Panc1 (cell line): ENCODE measurements around the gene RRAS2. TPM values are rescaled to one million over a fixed set of nuclear protein-coding genes. Genes with fewer than 3 reads are reported as not detected.

Experiments used
- ATAC-seq: fragments of 200-7000 bp; cut with Tn5 transposase; 2 replicates; pipeline ENCODE4 v1.9.1; 2020; ENCODE audit warnings: mild to moderate bottlenecking, moderate library complexity
- BruUV-seq: library from RNA; stranded (reverse); fragments of 400-500 nt; replicated peaks from 2 replicates; lab custom pipeline; 2021; lab: Mats Ljungman, UMichigan
- CTCF ChIA-PET: fragments of 300-600 bp; sonication (Branson Sonifier 250); formaldehyde crosslinking; loops from one replicate; lab custom pipeline; 2022; ENCODE audit warnings: antibody characterized with exemption; lab: Charles Lee
- POLR2A ChIA-PET: fragments of 300-600 bp; sonication (Branson Sonifier 250); formaldehyde crosslinking; loops from one replicate; lab custom pipeline; 2022; ENCODE audit warnings: antibody characterized with exemption; lab: Charles Lee
- DNase-seq: peaks from one replicate; pipeline ENCODE4 v3.0.0-alpha.2; 2010; ENCODE audit warnings: low read depth, low spot score
- H3K27ac ChIP-seq: 2 replicates; pipeline ENCODE4 v1.5.1; 2011; ENCODE audit warnings: mild to moderate bottlenecking, low read length, inconsistent platforms
- H3K27me3 ChIP-seq: fragments of 200-500 bp; sonication (Bioruptor generic); 2 replicates; pipeline ENCODE4 v1.6.0; 2014; ENCODE audit warnings: low read length, inconsistent platforms; ENCODE audit not compliant: control insufficient read depth, insufficient read depth
- H3K36me3 ChIP-seq: fragments of 200-500 bp; sonication (Bioruptor generic); 2 replicates; pipeline ENCODE4 v1.5.1; 2014; ENCODE audit warnings: inconsistent platforms, mild to moderate bottlenecking, low read length, moderate library complexity; ENCODE audit not compliant: control insufficient read depth, insufficient read depth
- H3K4me1 ChIP-seq: 2 replicates; pipeline ENCODE4 v1.5.1; 2011; ENCODE audit warnings: inconsistent platforms, mild to moderate bottlenecking, low read length, moderate library complexity; ENCODE audit not compliant: control insufficient read depth, insufficient read depth
- H3K4me3 ChIP-seq, 2 experiments: 2 replicates each; pipeline ENCODE4 v1.5.1; 2011 to 2012; ENCODE audit warnings: low read depth in 2 of 2, low read length in 2 of 2, mild to moderate bottlenecking in 2 of 2, inconsistent platforms in 1 of 2, moderate library complexity in 1 of 2
- H3K9me3 ChIP-seq: fragments of 200-500 bp; sonication (Bioruptor generic); 2 replicates; pipeline ENCODE4 v1.5.1; 2014; ENCODE audit warnings: low read depth, mild to moderate bottlenecking, inconsistent platforms, low read length, moderate library complexity; ENCODE audit not compliant: control insufficient read depth, insufficient read depth
- CTCF ChIP-seq: fragments of 450-650 bp; IDR thresholded peaks from 2 replicates; pipeline ENCODE4 v1.5.1; 2017; ENCODE audit warnings: mild to moderate bottlenecking
- POLR2AphosphoS5 ChIP-seq: IDR thresholded peaks from 2 replicates; pipeline ENCODE4 v1.6.1; 2012; ENCODE audit warnings: mild to moderate bottlenecking, low read depth, low read length, moderate library complexity
- REST ChIP-seq, 2 experiments: IDR thresholded peaks; 2 replicates each; pipeline ENCODE4 v1.6.1; 2011 to 2012; ENCODE audit warnings: low read depth in 2 of 2, control low read depth in 1 of 2, low read length in 1 of 2, mild to moderate bottlenecking in 1 of 2, moderate library complexity in 1 of 2; ENCODE audit not compliant: insufficient read depth in 1 of 2
- SIN3A ChIP-seq: IDR thresholded peaks from 2 replicates; pipeline ENCODE4 v1.6.1; 2012; ENCODE audit warnings: low read depth, mild to moderate bottlenecking, low read length, moderate library complexity, borderline replicate concordance; ENCODE audit not compliant: insufficient read depth
- TCF7L2 ChIP-seq: IDR thresholded peaks from 2 replicates; pipeline ENCODE4 v1.6.1; 2011; ENCODE audit warnings: mild to moderate bottlenecking, low read depth, low read length, inconsistent platforms
- in situ Hi-C: cut with HindIII; loops from 2 replicates; pipeline ENCODE4 v1.10.0; 2016; ENCODE audit warnings: low sequenced_read_pairs, low pct_unique_long_range_greater_than_20kb
- intact Hi-C: fragments of 100-400 bp; cut with micrococcal nuclease; formaldehyde crosslinking; loops from one replicate; pipeline ENCODE4 v1.10.0; 2022; ENCODE audit not compliant: unreplicated experiment
- total RNA-seq: library from RNA; stranded (reverse); gene quantifications from one replicate; pipeline ENCODE4 v1.2.1, GENCODE V29; 2021; ENCODE audit not compliant: unreplicated experiment

RRAS2 gene
- total RNA-seq, 1 experiment from 2014 or later, result 58.4 TPM

GRCh38 chr11:14340721-14341120, 18.3 kb downstream of the RRAS2 start:
- POLR2A ChIA-PET, result no interaction called here
- Histone ChIP-seq H3K9me3 (peaks cover 18% of the 10 kb centered on the region), H3K36me3 (no peaks in the 10 kb centered on the region), H3K27me3 (no peaks in the 10 kb centered on the region), H3K4me3 (no peak overlapping the region), H3K4me1 (0 out of 2 replicates have a peak, but pooled peaks cover 2% of the 10 kb centered on the region), H3K27ac (no peak overlapping the region)
- ATAC-seq (no peak), DNase-seq (no peak)
- no peak for TF ChIP-seq POLR2AphosphoS5
- no peak for TF ChIP-seq TCF7L2
- TF ChIP-seq SIN3A, result no peak
- no peak for TF ChIP-seq CTCF
- no peak for TF ChIP-seq REST (IDR thresholded peaks at IDR 0.05; ENCODE audit: insufficient read depth in 1 of 2, low read depth in 2 of 2, low read length in 1 of 2)
- CTCF ChIA-PET, result no interaction called here
- no TSS peak for BruUV-seq
- in situ Hi-C loops, result no loop called here
- intact Hi-C loops, result no loop called here

GRCh38 chr11:14339356-14339755, 19.6 kb downstream of the RRAS2 start:
- POLR2A ChIA-PET, result no interaction called here
- intact Hi-C loops (no loop called here), in situ Hi-C loops (no loop called here)
- H3K4me1 ChIP-seq, result 0 out of 2 replicates have a peak, but pooled peaks cover 2% of the 10 kb centered on the region
- ATAC-seq, result no peak
- TF ChIP-seq TCF7L2 (no peak), REST (IDR thresholded peaks at IDR 0.05; ENCODE audit: insufficient read depth in 1 of 2, low read depth in 2 of 2, low read length in 1 of 2) (no peak), POLR2AphosphoS5 (no peak), CTCF (no peak), SIN3A (no peak)
- H3K27ac ChIP-seq, result no peak overlapping the region
- BruUV-seq, result no TSS peak
- peaks cover 18% of the 10 kb centered on the region for H3K9me3 ChIP-seq
- no peaks in the 10 kb centered on the region for H3K36me3 ChIP-seq
- no peak overlapping the region for H3K4me3 ChIP-seq
- no peaks in the 10 kb centered on the region for H3K27me3 ChIP-seq
- DNase-seq, result no peak
- CTCF ChIA-PET, result no interaction called here
